GM21529 (cell line): Measurements from ENCODE around the gene LIN28B.
"Not testable (repeated sequence)": the region's sequence is repeated elsewhere in the genome, so short reads cannot be mapped to it uniquely, and the experiment has no call there.

Experiments
- ATAC-seq: cut with Tn5 transposase; IDR thresholded peaks from one replicate; pipeline ENCODE4 v1.9.1; 2021; ENCODE audit not compliant: unreplicated experiment

Gene LIN28B

GRCh38 chr6:105005451-105005850 is 48.5 kb downstream of the LIN28B start:
- ATAC-seq, result no peak

GRCh38 chr6:105013459-105013858 is 56.6 kb downstream of the LIN28B start:
- not testable (repeated sequence) for ATAC-seq

DNA sequence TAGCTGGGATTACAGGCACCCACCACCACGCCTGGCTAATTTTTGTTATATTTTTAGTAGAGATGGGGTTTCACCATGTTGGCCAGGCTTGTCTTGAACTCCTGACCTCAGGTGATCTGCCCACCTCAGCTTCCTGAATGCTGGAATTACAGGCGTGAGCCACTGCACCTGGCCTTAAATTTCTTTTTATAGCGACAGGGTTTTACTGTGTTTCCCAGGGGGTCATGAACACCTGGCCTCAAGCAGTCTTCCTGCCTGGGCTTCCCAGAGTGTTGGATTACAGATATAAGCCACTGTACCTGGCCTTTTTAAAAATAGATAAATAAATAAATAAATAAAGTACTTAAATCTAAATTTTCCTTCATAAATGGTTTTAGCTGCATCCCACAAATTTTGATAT is 57.5 kb downstream of the LIN28B start:
- ATAC-seq, result no peak

DNA sequence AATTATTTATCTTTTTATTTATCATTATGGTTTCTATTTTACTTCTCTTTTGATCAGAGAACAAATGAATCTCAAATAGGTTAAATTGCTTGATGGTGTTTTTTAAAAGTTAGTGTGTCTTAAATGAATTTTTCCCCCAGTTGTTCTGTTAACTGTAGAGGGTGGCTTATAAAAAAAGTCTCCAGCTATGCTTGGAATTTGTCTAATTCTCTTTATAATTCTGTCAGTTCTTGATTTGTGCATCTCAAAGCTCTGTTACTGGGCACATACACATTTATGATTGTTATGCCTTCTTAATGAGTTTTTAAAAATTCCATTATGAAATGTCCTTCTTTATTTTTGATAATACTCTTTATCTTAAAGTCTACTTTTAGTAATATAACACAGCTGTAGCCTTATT is 58.0 kb downstream of the LIN28B start:
- ATAC-seq, result no peak

DNA sequence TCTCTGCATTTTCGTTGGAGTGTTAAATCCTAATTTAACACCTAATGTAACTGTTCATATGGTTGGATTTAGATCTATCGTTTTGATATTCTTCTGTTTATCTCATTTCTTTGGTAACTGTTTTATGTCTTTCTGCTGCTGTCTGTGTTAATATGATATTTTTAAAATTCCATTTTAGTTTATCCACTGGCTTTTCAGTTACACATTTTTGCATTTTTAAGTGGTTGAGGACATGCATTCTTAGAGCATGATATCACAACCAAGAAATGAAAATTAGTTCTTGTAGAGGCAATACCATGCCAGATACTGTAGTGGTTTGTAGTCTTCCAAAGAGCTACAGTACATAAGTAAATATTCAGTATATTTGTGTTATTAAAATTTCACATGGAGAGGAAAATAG is 58.6 kb downstream of the LIN28B start:
- ATAC-seq, result no peak

- no peak for ATAC-seq
Measured at GRCh38 chr6:105019285-105019684, 62.4 kb downstream of the LIN28B start.

DNA sequence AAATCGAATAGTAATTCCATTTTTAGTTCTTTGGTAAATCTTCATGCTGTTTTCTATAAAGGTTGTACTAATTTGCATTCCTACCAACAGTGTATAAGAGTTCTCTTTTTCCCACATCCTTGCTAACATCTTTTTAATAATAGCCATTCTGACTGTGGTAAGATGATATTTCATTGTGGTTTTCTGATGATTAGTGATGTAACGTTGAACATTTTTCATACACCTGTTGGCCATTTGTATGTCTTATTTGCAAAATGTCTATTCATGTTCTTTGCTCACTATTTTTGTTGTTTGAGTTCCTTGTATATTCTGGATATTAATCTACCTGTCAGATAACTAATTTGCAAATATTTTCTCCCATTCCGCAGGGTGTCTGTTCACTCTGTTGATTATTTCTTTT is 64.5 kb downstream of the LIN28B start:
- ATAC-seq, result no peak

DNA sequence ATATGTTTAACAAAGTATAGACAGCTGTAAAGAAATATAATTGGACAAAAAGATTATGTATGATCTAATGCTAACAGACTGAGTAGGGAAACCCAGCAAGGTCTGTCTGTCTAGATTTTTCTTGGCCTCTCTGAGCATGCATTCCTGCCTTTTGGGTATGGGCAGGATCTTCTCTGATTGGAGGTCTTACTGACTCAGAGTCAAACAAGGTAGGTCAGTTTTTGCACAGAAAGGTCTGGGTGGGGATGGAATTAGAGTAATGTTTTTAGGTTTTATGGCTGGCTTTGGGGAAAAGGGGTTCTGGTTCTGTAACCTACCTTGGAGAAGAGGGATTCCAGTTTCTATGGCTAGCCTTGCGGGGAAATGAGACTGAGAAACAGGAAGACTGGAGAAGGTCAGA is 65.5 kb downstream of the LIN28B start:
- no peak for ATAC-seq

DNA sequence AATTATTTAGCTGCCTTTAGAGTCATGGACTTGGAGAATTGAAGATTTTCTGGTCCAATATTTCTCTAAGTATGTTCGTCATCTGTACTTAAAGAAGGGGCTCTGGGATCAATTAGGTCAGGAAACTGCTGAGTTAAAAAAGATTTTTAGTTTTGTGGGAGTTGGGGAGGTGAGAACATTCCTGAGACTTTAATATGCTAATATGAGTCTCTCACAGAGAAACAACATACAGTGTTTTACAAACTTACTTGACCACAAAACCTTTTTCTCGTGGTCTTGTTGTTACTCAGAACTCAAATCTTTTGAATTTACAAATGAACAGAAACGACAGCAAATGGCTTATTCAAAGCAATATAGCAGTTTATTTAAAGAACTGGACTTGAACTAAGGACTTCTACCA is 67.9 kb downstream of the LIN28B start:
- ATAC-seq, result no peak

DNA sequence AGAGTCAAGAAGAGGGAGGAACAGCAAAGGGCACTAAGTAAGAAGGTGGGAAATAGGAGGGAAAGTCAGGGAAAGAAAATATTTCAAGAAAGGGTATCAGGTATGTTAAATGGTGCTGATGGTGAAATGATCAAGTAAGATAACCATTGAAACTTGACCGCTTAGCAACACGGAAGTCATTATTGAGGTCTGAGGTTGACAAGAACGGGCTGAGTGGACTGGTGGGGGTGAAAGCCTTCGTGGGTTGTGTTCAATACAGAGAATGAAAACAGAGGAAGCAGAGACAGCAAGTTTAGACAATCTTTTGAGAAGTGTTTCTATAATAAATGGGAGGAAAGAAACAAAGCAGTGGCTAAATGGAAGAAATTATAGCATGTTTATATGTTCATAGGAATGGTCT is 72.0 kb downstream of the LIN28B start:
- no peak for ATAC-seq

- ATAC-seq, result no peak
Measured at GRCh38 chr6:105029581-105029980, 72.7 kb downstream of the LIN28B start.

GRCh38 chr6:105034470-105034869 is 77.6 kb downstream of the LIN28B start:
- ATAC-seq, result no peak

DNA sequence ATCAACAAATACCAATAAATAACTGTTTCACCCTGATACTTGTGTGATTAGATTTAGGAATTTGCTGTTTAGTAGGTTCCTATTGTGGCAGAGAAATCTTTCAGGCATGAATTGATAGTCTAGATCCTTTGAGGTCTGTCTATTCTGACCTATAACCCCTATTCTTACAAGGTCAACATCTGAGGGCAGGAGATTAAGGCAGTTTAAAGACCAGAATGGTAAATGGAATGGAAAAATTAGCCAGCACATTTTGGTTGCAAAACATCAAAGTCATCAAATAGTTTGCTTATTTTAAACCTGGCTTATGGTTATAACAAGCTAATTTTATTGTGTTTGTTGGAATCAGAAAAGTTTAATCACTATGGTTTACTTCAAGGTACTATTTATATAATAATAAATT is 78.4 kb downstream of the LIN28B start:
- ATAC-seq, result no peak

DNA sequence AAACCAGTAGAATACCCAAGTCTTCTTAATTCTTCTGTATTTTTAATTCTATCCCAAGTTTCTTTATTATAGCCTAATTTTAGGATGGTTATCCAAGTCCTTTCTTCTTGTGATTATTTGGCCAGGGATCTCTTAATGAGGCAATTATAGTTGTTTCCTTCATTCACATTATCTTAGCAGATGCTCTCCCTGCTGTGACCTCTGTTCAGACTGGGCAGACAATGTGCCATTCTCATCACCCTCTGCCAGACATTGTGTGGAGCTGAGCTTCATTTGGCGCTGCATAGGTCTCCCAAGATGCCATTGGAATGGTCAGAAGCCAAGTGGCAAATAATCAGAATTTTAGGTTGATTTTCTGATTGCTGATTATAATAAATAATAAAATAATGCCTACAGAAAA is 79.4 kb downstream of the LIN28B start:
- no peak for ATAC-seq

DNA sequence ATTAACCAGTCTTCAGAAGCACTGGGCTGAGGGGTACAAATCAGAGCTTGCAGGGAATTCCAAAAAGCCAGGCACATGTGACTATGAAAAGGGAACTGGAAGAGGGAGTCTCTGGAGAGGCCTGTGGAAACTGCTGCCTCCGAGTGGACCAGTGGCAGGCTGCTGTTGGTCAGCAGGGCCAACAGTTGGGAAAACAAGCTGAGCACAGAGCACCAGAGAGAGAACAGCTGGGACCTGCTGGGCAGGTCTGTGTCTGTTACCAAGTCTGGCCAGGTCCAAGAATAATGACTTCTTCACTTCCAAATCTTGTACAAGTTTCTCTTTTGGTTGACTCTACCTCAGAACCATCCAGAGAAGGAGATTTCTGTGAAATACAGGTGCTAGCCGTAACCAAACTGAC is 81.4 kb downstream of the LIN28B start:
- ATAC-seq, result no peak

- no peak for ATAC-seq
Measured at GRCh38 chr6:105041880-105042279, 85.0 kb downstream of the LIN28B start.

GRCh38 chr6:105042648-105043047 is 85.7 kb downstream of the LIN28B start:
- no peak for ATAC-seq

GRCh38 chr6:105043979-105044378 is 87.1 kb downstream of the LIN28B start:
- ATAC-seq, result no peak

- ATAC-seq, result no peak
Measured at GRCh38 chr6:105045526-105045925, 88.6 kb downstream of the LIN28B start.

DNA sequence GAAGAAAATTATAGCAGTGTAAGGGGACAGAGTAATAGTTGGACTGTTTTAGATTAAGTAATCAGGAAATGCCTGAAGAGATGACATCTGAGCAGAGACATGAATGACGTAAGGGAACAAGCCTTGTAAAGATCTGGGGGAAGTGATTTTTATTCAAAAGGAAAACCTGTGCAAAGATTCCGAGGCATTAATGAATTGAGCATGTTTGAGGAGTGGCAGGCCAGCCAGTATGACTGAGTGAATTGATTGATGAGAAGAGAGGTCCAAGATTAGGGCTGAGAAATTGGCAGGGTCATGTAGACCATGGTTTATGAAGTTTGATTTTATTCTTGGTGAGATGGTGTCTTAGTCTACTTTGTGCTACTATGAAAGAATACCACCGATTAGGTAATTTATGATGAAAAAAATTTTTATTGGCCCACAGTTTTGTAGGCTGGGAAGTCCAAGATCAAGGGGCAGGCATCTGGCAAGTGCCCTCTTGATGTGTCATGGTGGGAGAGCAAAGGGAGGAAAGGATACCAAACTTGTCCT is 95.1 kb downstream of the LIN28B start:
- ATAC-seq, result no peak

DNA sequence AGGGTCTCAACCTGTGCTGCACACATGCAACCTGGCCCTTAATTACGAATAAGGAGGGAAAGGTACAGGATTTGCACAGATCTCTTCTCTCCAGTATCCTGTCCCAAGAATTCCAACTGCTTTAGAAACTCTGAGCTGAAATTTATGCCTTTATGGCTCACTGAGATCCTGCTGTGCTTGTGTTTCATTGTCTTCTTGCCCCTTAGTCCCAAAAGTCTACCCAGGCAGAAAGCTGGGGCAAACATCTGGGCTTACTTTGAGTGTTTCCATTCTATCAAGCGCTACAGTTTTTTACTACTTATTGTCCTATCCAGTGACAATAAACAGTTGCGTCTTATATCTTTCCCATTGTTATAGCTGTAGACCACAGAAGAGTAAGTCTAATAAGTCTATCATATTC is 99.7 kb downstream of the LIN28B start:
- ATAC-seq, result no peak

DNA sequence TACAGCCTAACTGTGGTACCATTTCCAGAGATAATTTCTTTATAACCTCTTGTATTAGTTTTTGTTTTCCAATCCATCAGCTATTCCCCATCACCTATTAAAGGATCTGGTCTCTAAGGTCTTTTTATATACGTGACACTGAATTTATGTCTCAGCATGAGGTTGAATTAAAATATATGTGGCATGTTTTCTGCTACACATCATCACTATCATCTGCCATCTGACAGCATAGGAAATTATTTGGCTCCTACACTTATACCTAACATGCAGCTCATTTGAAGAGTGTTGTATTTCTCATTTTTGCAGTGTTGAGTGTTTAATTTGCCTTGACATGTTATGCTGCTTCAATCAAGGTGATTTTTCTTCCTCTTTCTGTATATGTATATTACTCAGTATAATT is 100.3 kb downstream of the LIN28B start:
- no peak for ATAC-seq

DNA sequence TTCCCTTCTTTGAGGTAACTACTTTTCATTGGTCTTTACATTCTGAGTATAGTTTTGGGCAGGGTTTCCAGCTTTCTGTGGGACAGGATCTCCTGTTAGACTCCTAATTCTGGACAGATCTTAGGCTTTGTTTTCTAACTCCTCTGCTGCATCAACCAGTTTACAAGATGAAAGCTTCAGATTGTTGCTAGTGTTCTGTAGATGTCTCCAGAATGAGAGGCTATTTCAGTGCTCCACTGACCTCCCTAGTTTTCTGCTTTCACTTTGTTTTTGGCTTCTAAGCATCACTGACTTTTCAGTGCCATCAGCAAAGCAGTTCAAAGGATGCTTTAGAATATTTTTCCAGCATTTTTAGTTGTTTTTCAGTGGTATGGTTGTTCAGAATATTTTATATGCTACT is 101.4 kb downstream of the LIN28B start:
- ATAC-seq, result no peak

- no peak for ATAC-seq
Measured at GRCh38 chr6:105058846-105059245, 101.9 kb downstream of the LIN28B start.
